ENCODE measurements around the gene ZNF580. TPM values are rescaled to one million over a fixed set of nuclear protein-coding genes. Genes with fewer than 3 reads are reported as not detected.
A peak's percentile ranks its signal among the peaks of the same experiment; 100 is the strongest.

Gene ZNF580
- total and polyA plus RNA-seq, 2 of the 13 experiments (the other 11 are each of a cell fraction or from before 2014, with no cell fraction given), result 4.4 to 6.0 TPM

DNA sequence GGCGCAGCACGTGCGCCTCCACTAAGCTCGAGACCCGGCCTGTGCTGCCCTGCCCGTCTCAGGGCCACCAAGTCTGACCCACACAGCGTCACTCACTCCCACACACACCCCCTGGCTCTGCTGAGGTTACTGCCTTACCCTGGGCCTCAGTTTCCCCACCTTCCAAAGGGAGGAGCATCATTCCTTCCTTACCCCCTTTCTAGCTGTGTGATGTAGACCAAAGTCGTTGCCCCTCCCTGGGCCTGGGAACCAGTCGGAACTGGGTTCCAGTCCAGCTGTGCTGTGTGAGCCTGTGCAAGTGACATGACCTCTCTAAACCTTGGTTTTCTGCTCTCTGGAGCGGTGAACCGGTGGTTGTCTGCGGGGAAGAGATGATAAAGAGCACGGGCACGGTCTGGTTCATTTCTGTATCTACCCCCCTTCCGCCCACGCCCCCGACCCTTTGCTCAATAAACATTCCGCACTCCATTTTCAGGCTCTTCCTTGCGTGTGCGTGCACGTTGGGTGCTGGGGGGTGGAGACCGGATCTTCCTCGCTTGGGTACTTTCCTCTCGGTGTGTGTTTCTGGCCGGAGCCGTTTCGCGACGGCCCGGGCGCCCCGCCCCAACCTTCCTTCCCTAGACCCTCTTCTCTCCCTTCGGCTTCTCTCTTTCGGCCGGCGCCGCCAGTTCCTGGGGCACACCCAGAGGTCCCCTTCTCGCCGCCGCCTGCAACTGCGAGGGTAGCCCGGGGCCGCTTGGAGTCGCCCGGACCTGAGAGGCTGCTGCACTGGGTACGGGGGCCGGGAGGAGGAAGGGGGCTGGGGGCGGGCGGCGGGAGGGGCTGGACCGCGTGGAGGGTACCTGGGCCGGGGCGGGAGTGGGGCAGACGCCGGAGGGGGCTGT, 2.4 kb downstream of the ZNF580 start, which contains the start of gene ZNF581:
Gene ZNF581, plus strand, starts transcription at position 647 of the 884 bp plus-strand sequence. CDS start 923 bp downstream, outside the sequence.
- peaks cover 39% of the 10 kb centered on the region for H3K79me2 ChIP-seq (ENCODE audit: insufficient read depth, low read length)
- no peaks in the 10 kb centered on the region for H3K9me3 ChIP-seq (ENCODE audit: low read length)
- POLR2A ChIA-PET, result interaction anchor here (0.5 to 2.4 kb wide), 6 partner anchors 10 to 167 kb away, joined by 3 to 19 read pairs (median 9); partner anchors contain the start of genes U2AF2, ZNF628 and ZNF784
- WGBS (ENCODE audit: low lambda C conversion rate), result 3% methylated on average over 36 of the region's 56 CpGs
- peak; percentile 69 for FAIRE-seq
- peak; percentile 47 for ATAC-seq
- peak within 1 kb of the TSS; percentile 79 for H3K27ac ChIP-seq (ENCODE audit: extremely low read length, insufficient read depth, low read length)
- intact Hi-C loops (cut with micrococcal nuclease; ENCODE audit: unreplicated experiment) (no loop called here), in situ Hi-C loops (cut with HindIII; ENCODE audit: extremely low pct_ligation_motif_present, low pct_unique_long_range_greater_than_20kb) (no loop called here)
- no peaks in the 10 kb centered on the region for H4K20me1 ChIP-seq (ENCODE audit: insufficient read depth, low read length)
- no TSS peak for BruUV-seq (replicated peaks)
- H3K4me2 ChIP-seq (ENCODE audit: low read depth, low read length), result peak within 1 kb of the TSS; percentile 96
- CTCF ChIA-PET (ENCODE audit: low intra/inter-chr PET ratio, low total read pairs), result interaction anchor here (1.7 kb wide), 1 partner anchor 11 kb away, joined by 4 read pairs; no protein-coding TSS in a partner anchor
- H3K9ac ChIP-seq (ENCODE audit: insufficient read depth, low read depth, low read length), result peak within 1 kb of the TSS; percentile 84
- peaks cover 57% of the 10 kb centered on the region for H3K4me1 ChIP-seq (ENCODE audit: insufficient read depth, low read length)
- peak within 1 kb of the TSS; percentile 92 to 96 (median 92) for H3K4me3 ChIP-seq (replicated peaks in 1 of 3; ENCODE audit: insufficient read depth in 1 of 3, low read depth in 2 of 3, low read length in 3 of 3)
- H2AFZ ChIP-seq (ENCODE audit: low read length), result no peak within 1 kb of the TSS
- H3K36me3 ChIP-seq (replicated peaks in 1 of 2; ENCODE audit: control insufficient read depth in 1 of 2, insufficient read depth in 2 of 2, low read length in 2 of 2), result peaks cover 0 to 10% of the 10 kb centered on the region in 2 experiments; a peak in 2 of 5 replicates
- peak; percentile 57 for DNase-seq (ENCODE audit: low spot score)
- no peaks in the 10 kb centered on the region; a peak in 1 of 5 replicates for H3K27me3 ChIP-seq (ENCODE audit: control insufficient read depth in 1 of 2, insufficient read depth in 2 of 2, low read length in 2 of 2)
- TF ChIP-seq ZNF251 (CRISPR knock-in tag; IDR thresholded peaks at IDR 0.05) (0 out of 2 replicates have a peak, but pooled peaks have one; percentile 55), ZNF354B (CRISPR knock-in tag; IDR thresholded peaks at IDR 0.05) (0 out of 2 replicates have a peak, but pooled peaks have one; percentile 18), ZNF441 (CRISPR knock-in tag; IDR thresholded peaks at IDR 0.05; ENCODE audit: borderline replicate concordance) (0 out of 2 replicates have a peak, but pooled peaks have one; percentile 23), NONO (IDR thresholded peaks at IDR 0.05) (no peak), NONO (CRISPR knock-in tag; conservative IDR thresholded peaks at IDR 0.05) (peak; percentile 66; the same call in 1 of the 2 replicates), ZSCAN22 (CRISPR knock-in tag; IDR thresholded peaks at IDR 0.05) (no peak), WIZ (CRISPR knock-in tag; IDR thresholded peaks at IDR 0.05) (no peak), SOX13 (IDR thresholded peaks at IDR 0.05) (no peak), SOX13 (CRISPR knock-in tag; conservative IDR thresholded peaks at IDR 0.05 in 1 of 2, IDR thresholded peaks at IDR 0.05 in 1 of 2) (no peak; a peak in 1 of 4 replicates), HMG20A (CRISPR knock-in tag; IDR thresholded peaks at IDR 0.05; ENCODE audit: borderline replicate concordance) (no peak), YY1 (IDR thresholded peaks at IDR 0.05; ENCODE audit: insufficient read depth, insufficient replicate concordance, low read depth, low read length) (peak; percentile 75), ZNF101 (CRISPR knock-in tag; IDR thresholded peaks at IDR 0.05; ENCODE audit: borderline replicate concordance, low read depth) (no peak), FOXK1 (CRISPR knock-in tag; IDR thresholded peaks at IDR 0.05; ENCODE audit: borderline replicate concordance, low read depth) (peak; percentile 41; the same call in 1 of the 2 replicates), ZNF430 (CRISPR knock-in tag; IDR thresholded peaks at IDR 0.05) (peak; percentile 59; the same call in 1 of the 2 replicates), PCBP1 (IDR thresholded peaks at IDR 0.05; ENCODE audit: borderline replicate concordance, low read depth, low read length) (peak; percentile 26; the same call in 1 of the 2 replicates), ZNF263 (CRISPR knock-in tag; IDR thresholded peaks at IDR 0.05) (no peak), ATF7-NPFF (CRISPR knock-in tag; IDR thresholded peaks at IDR 0.05; ENCODE audit: low read depth) (0 out of 2 replicates have a peak, but pooled peaks have one; percentile 67), ZZZ3 (CRISPR knock-in tag; IDR thresholded peaks at IDR 0.05; ENCODE audit: borderline replicate concordance) (no peak)
- TF ChIP-seq, protein P1, sequence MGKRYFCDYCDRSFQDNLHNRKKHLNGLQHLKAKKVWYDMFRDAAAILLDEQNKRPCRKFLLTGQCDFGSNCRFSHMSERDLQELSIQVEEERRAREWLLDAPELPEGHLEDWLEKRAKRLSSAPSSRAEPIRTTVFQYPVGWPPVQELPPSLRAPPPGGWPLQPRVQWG (CRISPR knock-in tag; IDR thresholded peaks at IDR 0.05; ENCODE audit: borderline replicate concordance, low read depth), result 0 out of 2 replicates have a peak, but pooled peaks have one; percentile 38
- TF ChIP-seq, protein P2, sequence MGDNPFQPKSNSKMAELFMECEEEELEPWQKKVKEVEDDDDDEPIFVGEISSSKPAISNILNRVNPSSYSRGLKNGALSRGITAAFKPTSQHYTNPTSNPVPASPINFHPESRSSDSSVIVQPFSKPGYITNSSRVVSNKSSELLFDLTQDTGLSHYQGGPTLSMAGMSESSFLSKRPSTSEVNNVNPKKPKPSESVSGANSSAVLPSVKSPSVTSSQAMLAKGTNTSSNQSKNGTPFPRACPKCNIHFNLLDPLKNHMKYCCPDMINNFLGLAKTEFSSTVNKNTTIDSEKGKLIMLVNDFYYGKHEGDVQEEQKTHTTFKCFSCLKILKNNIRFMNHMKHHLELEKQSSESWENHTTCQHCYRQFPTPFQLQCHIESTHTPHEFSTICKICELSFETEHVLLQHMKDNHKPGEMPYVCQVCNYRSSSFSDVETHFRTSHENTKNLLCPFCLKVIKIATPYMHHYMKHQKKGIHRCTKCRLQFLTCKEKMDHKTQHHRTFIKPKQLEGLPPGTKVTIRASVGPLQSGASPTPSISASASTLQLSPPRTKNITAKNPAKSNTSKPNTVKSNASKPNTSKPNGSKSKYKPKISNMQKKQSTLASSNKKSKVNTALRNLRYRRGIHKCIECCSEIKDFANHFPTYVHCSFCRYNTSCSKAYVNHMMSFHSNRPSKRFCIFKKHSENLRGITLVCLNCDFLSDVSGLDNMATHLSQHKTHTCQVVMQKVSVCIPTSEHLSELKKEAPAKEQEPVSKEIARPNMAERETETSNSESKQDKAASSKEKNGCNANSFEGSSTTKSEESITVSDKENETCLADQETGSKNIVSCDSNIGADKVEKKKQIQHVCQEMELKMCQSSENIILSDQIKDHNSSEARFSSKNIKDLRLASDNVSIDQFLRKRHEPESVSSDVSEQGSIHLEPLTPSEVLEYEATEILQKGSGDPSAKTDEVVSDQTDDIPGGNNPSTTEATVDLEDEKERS (CRISPR knock-in tag; IDR thresholded peaks at IDR 0.05), result peak; percentile 33; the same call in 1 of the 2 replicates
